Uterus (tissue), 2 donors: ENCODE data around the gene WNT7A.

ENCODE experiments used
- POLR2A ChIP-seq, 2 donors: fragments of 450-650 bp; IDR thresholded peaks; one replicate each; pipeline ENCODE4 v1.6.1; 2016; ENCODE audit warnings: antibody characterized with exemption in 2 of 2, mild to moderate bottlenecking in 1 of 2, moderate library complexity in 1 of 2
- TF ChIP-seq, protein P1 (sequence below), 4 experiments: fragments of 200-600 bp in 2 of 4; fragments of 450-650 bp in 2 of 4; sonication (generic) in 2 of 4; IDR thresholded peaks; one replicate each; pipeline ENCODE4 v1.5.1; 2016 to 2019; ENCODE audit warnings: antibody characterized with exemption in 4 of 4, mild to moderate bottlenecking in 2 of 4, moderate library complexity in 1 of 4

DNA sequence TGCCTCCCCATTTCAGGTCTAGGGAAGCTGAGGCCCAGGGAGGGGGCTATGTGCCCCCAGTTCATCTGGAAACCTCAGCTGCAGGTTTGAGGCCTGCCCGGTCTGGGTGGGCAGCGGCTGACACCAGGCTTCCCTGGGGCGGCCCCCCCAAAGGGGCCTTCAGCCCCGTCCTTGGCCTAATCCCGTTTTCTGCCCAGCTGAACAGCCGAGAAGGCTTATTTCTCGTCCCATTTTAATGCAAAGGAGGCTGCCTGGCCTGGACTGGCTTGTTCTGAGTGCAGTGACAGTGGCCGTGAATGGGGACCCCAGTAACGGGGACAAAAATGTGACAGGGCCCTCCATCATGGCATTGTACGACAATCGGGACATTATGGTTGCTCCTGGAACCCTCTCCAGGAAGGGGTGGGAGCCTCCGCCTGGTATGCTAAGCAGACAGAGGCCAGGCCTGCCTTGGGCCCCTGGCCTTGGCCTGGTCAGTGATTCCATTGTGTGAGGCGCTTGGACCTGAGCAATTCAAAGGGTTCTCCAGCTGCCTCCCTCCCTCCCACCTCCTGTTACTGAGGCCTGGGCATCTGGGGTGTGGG lies 93.9 kb downstream of the WNT7A start:
- TF ChIP-seq, protein P1, sequence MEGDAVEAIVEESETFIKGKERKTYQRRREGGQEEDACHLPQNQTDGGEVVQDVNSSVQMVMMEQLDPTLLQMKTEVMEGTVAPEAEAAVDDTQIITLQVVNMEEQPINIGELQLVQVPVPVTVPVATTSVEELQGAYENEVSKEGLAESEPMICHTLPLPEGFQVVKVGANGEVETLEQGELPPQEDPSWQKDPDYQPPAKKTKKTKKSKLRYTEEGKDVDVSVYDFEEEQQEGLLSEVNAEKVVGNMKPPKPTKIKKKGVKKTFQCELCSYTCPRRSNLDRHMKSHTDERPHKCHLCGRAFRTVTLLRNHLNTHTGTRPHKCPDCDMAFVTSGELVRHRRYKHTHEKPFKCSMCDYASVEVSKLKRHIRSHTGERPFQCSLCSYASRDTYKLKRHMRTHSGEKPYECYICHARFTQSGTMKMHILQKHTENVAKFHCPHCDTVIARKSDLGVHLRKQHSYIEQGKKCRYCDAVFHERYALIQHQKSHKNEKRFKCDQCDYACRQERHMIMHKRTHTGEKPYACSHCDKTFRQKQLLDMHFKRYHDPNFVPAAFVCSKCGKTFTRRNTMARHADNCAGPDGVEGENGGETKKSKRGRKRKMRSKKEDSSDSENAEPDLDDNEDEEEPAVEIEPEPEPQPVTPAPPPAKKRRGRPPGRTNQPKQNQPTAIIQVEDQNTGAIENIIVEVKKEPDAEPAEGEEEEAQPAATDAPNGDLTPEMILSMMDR (IDR thresholded peaks at IDR 0.05): no peak
- TF ChIP-seq POLR2A (IDR thresholded peaks at IDR 0.05): no peak
